NCI-H1105 treated with DMSO at 0.1 percent for 48 hours (cell line): ENCODE results near the gene KLC4.
A peak's percentile ranks its signal among the peaks of the same experiment; 100 is the strongest.
"Not testable (repeated sequence)": the region's sequence is repeated elsewhere in the genome, so short reads cannot be mapped to it uniquely, and the experiment has no call there.

Experiments used
- DNase-seq: peaks from one replicate; lab custom pipeline; 2025; lab: John Stamatoyannopoulos, UW

The KLC4 gene

GRCh38 chr6:43093436-43094289 is 34.2 kb downstream of the KLC4 start:
- DNase-seq: no peak

GRCh38 chr6:43095939-43096338 is 36.5 kb downstream of the KLC4 start:
- DNase-seq: no peak

- no peak for DNase-seq
These were observed 37.1 kb downstream of the KLC4 start for GRCh38 chr6:43096451-43097097.

DNA sequence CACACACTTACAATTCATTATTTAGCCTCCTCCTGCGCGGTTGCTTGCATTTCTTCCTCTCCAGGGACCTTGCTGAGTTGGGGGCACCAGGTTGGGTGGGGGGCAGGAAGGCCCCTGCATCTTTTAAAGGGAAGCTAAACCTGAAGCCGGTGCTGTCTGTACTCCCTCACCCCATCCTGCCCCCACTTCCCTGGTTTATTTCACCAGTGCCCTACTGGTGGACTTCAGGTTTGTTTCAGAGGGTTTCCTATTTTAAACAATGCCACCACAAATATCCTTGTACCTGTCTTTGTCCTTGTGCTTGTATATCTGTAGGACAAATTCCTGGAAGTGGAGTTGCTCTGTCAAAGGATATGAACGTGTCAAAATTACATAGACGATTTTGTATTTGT is 37.7 kb downstream of the KLC4 start:
- no peak for DNase-seq

DNA sequence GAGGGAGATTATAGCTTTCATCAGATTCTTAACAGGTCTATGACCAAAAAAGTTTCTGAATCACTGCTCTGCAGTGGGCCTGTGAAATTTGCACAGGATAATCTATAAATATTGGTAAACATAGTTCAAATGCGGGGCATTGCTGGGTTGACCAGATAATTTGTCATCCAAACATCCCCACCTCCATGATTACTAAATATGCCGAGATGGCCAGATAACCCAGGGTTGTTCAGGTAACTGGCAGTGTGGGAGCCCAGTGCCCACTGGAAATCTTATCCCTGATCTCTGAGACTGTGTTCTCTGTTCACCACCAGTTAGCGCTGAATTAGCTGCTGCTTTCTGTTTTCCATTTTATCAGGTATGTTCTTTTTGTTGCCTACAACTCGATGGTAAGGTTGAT is 38.1 kb downstream of the KLC4 start:
- DNase-seq: no peak

- DNase-seq: no peak
These were observed 42.1 kb downstream of the KLC4 start for GRCh38 chr6:43101497-43101896.

- DNase-seq: no peak
These were observed 43.9 kb downstream of the KLC4 start for GRCh38 chr6:43103253-43103876.

- no peak for DNase-seq
These were observed 46.2 kb downstream of the KLC4 start for GRCh38 chr6:43105538-43106222.

DNA sequence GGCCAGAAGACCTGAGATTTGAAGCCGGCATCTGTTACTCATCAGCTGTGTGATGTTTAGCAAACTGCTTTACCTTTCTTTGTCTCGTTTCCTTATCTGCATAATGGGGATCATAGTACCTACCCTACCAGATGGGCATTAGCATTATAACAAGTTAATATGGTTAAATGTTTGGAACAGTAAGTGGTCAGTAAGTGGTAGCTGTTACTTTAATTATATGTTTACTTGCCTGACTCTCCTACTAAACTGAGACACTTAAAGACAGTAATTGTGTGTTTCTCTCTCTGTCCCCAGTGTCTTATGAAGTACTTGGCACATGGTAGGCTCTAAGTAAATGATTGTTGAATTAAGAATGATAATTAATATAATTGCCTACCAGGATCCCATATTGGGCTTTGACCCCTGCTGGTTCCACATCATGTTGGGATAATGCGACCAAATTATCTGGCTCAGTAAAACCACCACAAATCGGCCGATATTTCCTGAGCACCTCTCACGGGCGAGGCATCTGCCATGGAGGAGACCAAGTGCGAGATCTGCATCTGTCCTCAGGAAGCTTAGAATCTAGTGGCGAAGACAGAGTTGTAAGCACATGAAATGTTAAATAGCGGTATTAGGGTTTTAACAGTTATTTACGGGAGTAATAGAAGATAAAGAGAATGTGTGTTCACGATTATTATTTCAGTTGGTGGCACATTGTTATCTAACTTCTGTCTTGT is 48.1 kb downstream of the KLC4 start:
- DNase-seq: peak; percentile 59

DNA sequence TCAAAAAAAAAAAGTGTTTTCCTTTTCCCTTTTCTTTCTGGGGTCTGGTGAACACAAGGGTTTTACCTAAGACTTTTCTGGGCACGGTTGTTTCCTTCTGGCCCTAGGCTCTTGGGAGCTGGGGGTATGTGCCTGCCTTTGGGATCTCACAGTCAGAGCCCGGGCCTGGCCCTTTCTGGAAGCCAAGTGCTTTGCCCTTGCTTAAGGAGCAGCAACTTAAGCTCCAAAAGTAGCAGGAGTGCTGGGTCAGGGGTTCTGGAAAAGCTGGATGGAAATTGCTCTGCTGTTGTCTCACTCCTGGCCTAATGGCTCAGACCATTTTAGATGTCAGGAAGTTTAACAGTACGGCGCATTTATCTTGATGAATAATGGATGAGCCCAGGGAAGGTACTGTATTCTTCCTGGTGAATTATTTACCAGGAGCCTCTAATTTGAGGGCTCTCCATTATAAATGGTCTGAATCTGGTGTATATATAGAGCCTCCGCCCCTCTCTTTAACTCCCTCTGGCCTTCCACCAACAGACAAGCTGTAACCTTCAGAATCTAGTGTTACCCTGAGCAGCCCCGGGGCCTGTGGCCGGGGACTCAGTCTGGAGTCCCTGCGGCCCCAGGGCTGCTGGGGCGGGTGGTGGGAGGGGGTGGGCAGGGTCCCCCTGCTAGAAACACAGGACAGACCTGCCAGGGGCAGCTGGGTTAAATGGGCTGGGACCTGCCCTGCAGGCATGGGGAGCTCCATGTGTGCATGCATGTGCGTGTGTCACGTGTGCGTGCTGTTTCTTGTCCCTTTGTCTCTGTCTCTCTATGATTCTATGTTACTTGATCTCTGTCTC is 54.2 kb downstream of the KLC4 start:
- no peak for DNase-seq

GRCh38 chr6:43115365-43115764 is 55.9 kb downstream of the KLC4 start:
- no peak for DNase-seq

- not testable (repeated sequence) for DNase-seq
These were observed 58.0 kb downstream of the KLC4 start for GRCh38 chr6:43117466-43117865.

DNA sequence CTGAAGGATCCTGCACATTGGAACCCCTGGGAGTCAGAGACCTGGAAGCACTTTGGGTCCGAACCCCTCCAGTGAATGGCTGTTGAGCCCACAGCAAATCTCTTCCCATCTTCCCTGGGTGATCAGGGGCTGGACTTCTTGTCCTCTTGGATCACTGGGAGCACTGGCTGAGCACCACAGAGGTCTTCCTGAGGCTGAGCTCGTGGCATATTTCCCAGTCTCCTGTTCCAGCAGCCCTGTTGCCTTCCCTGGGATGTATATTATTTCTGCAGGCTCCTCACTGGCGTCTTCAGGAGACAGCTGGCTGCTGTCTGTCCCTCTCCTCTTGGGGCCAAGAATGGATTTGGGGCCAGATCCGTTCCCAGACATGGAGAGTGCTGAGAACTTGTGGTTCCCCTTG is 60.1 kb downstream of the KLC4 start:
- DNase-seq: no peak

GRCh38 chr6:43120101-43120763 is 60.8 kb downstream of the KLC4 start:
- DNase-seq: no peak

- DNase-seq: no peak
These were observed 61.8 kb downstream of the KLC4 start for GRCh38 chr6:43120944-43121913.

- no peak for DNase-seq
These were observed 62.7 kb downstream of the KLC4 start for GRCh38 chr6:43122146-43122545.

GRCh38 chr6:43123461-43124314 is 64.3 kb downstream of the KLC4 start:
- DNase-seq: no peak

DNA sequence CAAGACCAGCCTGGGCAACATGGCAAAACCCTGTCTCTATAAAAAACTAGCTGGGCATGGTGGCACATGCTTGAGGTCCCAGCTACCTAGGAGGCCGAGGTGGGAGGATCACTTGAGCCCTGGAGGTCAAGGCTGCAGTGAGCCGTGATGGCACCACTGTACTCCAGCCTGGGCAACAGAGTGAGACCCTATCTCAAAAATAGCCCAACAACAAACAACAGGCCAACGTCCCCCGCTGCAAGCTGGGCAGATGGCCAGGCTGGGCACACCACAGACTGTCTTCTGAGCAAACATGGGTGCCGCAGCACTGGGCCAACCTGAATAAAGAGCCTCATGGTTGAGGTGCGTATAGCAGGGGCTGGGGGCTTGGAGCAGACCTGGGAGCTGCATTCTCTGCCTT is 65.0 kb downstream of the KLC4 start:
- no peak for DNase-seq
